ENCODE measurements around the gene ACOX1. TPM values are rescaled to one million over a fixed set of nuclear protein-coding genes. Genes with fewer than 3 reads are reported as not detected.

The ACOX1 gene
- total RNA-seq (100 to 1,000 TPM in 1 of 2 donors, 10 to 100 TPM in 1; 81.1 to 293 TPM), polyA plus RNA-seq (10 to 100 TPM; 33.3 to 45.7 TPM)

GRCh38 chr17:75978938-75979704 is at the start of gene ACOX1, which contains the start of gene TEN1:
ACOX1 (minus strand) TSS chr17:75979166; CDS start chr17:75979073, 93 bp downstream.
TEN1 (plus strand) TSS chr17:75979240; CDS start chr17:75986193, 6,953 bp downstream.
- Histone ChIP-seq H3K36me3 (ENCODE audit: control insufficient read depth in 4 of 4, insufficient read depth in 3 of 4, low read depth in 1 of 4, low read length in 3 of 4) (no peaks in the 10 kb centered on the region), H3K9me3 (ENCODE audit: control insufficient read depth in 4 of 4, low read length in 3 of 4) (no peaks in the 10 kb centered on the region), H3K9ac (ENCODE audit: low read depth in 1 of 2, low read length in 2 of 2) (peak within 1 kb of the TSS; percentile 61 to 99), H3K4me1 (ENCODE audit: control insufficient read depth in 4 of 4, insufficient read depth in 4 of 4, low read length in 3 of 4) (peaks cover 8 to 49% (median 31%) of the 10 kb centered on the region in 4 donors), H3K27me3 (ENCODE audit: control insufficient read depth in 4 of 4, insufficient read depth in 4 of 4, low read length in 3 of 4) (no peaks in the 10 kb centered on the region), H3K27ac (ENCODE audit: low read depth in 1 of 2, low read length in 2 of 2) (peak within 1 kb of the TSS; percentile 97 to 98), H3K4me3 (ENCODE audit: low read depth in 1 of 3, low read length in 3 of 3) (peak within 1 kb of the TSS; percentile 87 to 94 (median 93))
- peak; percentile 94 for DNase-seq (ENCODE audit: low spot score)
- WGBS, result under 1% methylated on average over 72 of the region's 72 CpGs
- TF ChIP-seq HNF4A (conservative IDR thresholded peaks at IDR 0.05), result peak; percentile 34 to 39
- TF ChIP-seq ATF3 (IDR thresholded peaks at IDR 0.05), result no peak
- TF ChIP-seq NR2F2 (IDR thresholded peaks at IDR 0.05), result peak; percentile 69
- peak; percentile 4 for TF ChIP-seq CTCF (IDR thresholded peaks at IDR 0.05; ENCODE audit: low read depth, low read length, missing input control)
- peak in 1 of 2 donors; percentile 18 for TF ChIP-seq EGR1 (IDR thresholded peaks at IDR 0.05; ENCODE audit: low read depth in 2 of 2)
- TF ChIP-seq ZBTB33 (IDR thresholded peaks at IDR 0.05), result peak; percentile 44
- TF ChIP-seq RAD21 (IDR thresholded peaks at IDR 0.05), result no peak
- TF ChIP-seq GABPA (IDR thresholded peaks at IDR 0.05 in 1 of 2, conservative IDR thresholded peaks at IDR 0.05 in 1 of 2), result peak in 1 of 2 donors; percentile 81
- no peak for TF ChIP-seq FOXA1 (IDR thresholded peaks at IDR 0.05)
- peak; percentile 92 for TF ChIP-seq YY1 (IDR thresholded peaks at IDR 0.05)
- TF ChIP-seq RXRA (IDR thresholded peaks at IDR 0.05), result peak; percentile 73 to 76
- peak in 1 of 2 donors; percentile 44 for TF ChIP-seq JUND (IDR thresholded peaks at IDR 0.05)
- peak; percentile 74 for TF ChIP-seq MAX (IDR thresholded peaks at IDR 0.05)
- TF ChIP-seq REST (IDR thresholded peaks at IDR 0.05), result peak; percentile 76
- no peak for TF ChIP-seq HNF4G (IDR thresholded peaks at IDR 0.05)
- TF ChIP-seq FOXA2 (IDR thresholded peaks at IDR 0.05), result peak; percentile 34
- TF ChIP-seq SP1 (IDR thresholded peaks at IDR 0.05), result peak; percentile 71
- peak; percentile 95 for TF ChIP-seq TAF1 (conservative IDR thresholded peaks at IDR 0.05)
